ENCODE results near the gene GJD4. TPM values are rescaled to one million over a fixed set of nuclear protein-coding genes. Genes with fewer than 3 reads are reported as not detected.

Gene GJD4
- total and polyA plus RNA-seq, 2 donors (not counting 1 experiment from before 2014, with no cell fraction given): not detected

GRCh38 chr10:35578618-35578956, 26.6 kb upstream of the GJD4 start:
- WGBS (ENCODE audit: insufficient coverage): 95% methylated on average over 3 of the region's 4 CpGs
- DNase-seq (no peak), ATAC-seq (ENCODE audit: low read depth) (no peak)
- POLR2A ChIA-PET: no interaction called here
- peaks cover 0 to 3% (median 0%) of the 10 kb centered on the region in 4 experiments for H3K27me3 ChIP-seq (replicated peaks in 1 of 4; ENCODE audit: control extremely low read depth in 1 of 4, control insufficient read depth in 3 of 4, insufficient read depth in 4 of 4, low read length in 3 of 4)
- no peaks in the 10 kb centered on the region for H3K79me2 ChIP-seq (ENCODE audit: control insufficient read depth, insufficient read depth, low read length)
- no peak overlapping the region for H3K27ac ChIP-seq (ENCODE audit: low read length in 2 of 2)
- intact Hi-C loops (cut with micrococcal nuclease): no loop called here
- Mint-ChIP-seq H3K9me3 (ENCODE audit: insufficient read depth) (no peaks in the 10 kb centered on the region), H3K4me3 (no peak overlapping the region), H3K27ac (no peak overlapping the region), H3K27me3 (no peaks in the 10 kb centered on the region), H3K4me1 (no peaks in the 10 kb centered on the region)
- no peak overlapping the region for H2AFZ ChIP-seq (ENCODE audit: insufficient read depth, low read depth, low read length, poor library complexity, severe bottlenecking)
- no peak overlapping the region for H3K9ac ChIP-seq (ENCODE audit: low read length)
- peaks cover 0 to 11% (median 0%) of the 10 kb centered on the region in 3 donors for H3K9me3 ChIP-seq (ENCODE audit: control extremely low read depth in 1 of 3, control insufficient read depth in 2 of 3, insufficient read depth in 1 of 3, low read length in 2 of 3)
- CTCF ChIA-PET: interaction anchor here (1.3 kb wide), 1 partner anchor 16 kb away, joined by 4 read pairs; no protein-coding TSS in a partner anchor
- H3K4me2 ChIP-seq (replicated peaks; ENCODE audit: low read depth, low read length, poor library complexity, severe bottlenecking): no peak overlapping the region
- TF ChIP-seq, protein P1, sequence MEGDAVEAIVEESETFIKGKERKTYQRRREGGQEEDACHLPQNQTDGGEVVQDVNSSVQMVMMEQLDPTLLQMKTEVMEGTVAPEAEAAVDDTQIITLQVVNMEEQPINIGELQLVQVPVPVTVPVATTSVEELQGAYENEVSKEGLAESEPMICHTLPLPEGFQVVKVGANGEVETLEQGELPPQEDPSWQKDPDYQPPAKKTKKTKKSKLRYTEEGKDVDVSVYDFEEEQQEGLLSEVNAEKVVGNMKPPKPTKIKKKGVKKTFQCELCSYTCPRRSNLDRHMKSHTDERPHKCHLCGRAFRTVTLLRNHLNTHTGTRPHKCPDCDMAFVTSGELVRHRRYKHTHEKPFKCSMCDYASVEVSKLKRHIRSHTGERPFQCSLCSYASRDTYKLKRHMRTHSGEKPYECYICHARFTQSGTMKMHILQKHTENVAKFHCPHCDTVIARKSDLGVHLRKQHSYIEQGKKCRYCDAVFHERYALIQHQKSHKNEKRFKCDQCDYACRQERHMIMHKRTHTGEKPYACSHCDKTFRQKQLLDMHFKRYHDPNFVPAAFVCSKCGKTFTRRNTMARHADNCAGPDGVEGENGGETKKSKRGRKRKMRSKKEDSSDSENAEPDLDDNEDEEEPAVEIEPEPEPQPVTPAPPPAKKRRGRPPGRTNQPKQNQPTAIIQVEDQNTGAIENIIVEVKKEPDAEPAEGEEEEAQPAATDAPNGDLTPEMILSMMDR (IDR thresholded peaks at IDR 0.05): no peak
- TF ChIP-seq EZH2 (IDR thresholded peaks at IDR 0.05; ENCODE audit: borderline replicate concordance, insufficient read depth, low read depth, low read length, poor library complexity, severe bottlenecking): no peak
- no peaks in the 10 kb centered on the region for H3K4me1 ChIP-seq (ENCODE audit: control insufficient read depth in 2 of 2, insufficient read depth in 2 of 2, low read length in 2 of 2)
- no peaks in the 10 kb centered on the region for H3K36me3 ChIP-seq (replicated peaks in 1 of 2; ENCODE audit: control extremely low read depth in 1 of 2, control insufficient read depth in 1 of 2, extremely low read depth in 1 of 2, insufficient read depth in 2 of 2, low read length in 1 of 2)
- H3K4me3 ChIP-seq (ENCODE audit: control extremely low read depth in 1 of 5, extremely low read depth in 1 of 5, insufficient read depth in 1 of 5, low read depth in 2 of 5, low read length in 4 of 5): no peak overlapping the region
- H4K20me1 ChIP-seq (ENCODE audit: control insufficient read depth, insufficient read depth, low read length, poor library complexity, severe bottlenecking): no peaks in the 10 kb centered on the region

GRCh38 chr10:35579116-35579515, 26.0 kb upstream of the GJD4 start:
- H3K9me3 ChIP-seq (ENCODE audit: control extremely low read depth in 1 of 3, control insufficient read depth in 2 of 3, insufficient read depth in 1 of 3, low read length in 2 of 3): peaks cover 0 to 11% (median 0%) of the 10 kb centered on the region in 3 donors
- no peak for DNase-seq
- TF ChIP-seq, protein P1 (IDR thresholded peaks at IDR 0.05): no peak
- TF ChIP-seq EZH2 (IDR thresholded peaks at IDR 0.05; ENCODE audit: borderline replicate concordance, insufficient read depth, low read depth, low read length, poor library complexity, severe bottlenecking): no peak
- no peak for ATAC-seq (ENCODE audit: low read depth)
- no peak overlapping the region for H3K4me3 ChIP-seq (ENCODE audit: control extremely low read depth in 1 of 5, extremely low read depth in 1 of 5, insufficient read depth in 1 of 5, low read depth in 2 of 5, low read length in 4 of 5)
- no peaks in the 10 kb centered on the region for H3K36me3 ChIP-seq (replicated peaks in 1 of 2; ENCODE audit: control extremely low read depth in 1 of 2, control insufficient read depth in 1 of 2, extremely low read depth in 1 of 2, insufficient read depth in 2 of 2, low read length in 1 of 2)
- 95% methylated on average over 2 of the region's 3 CpGs for WGBS (ENCODE audit: insufficient coverage)
- H4K20me1 ChIP-seq (ENCODE audit: control insufficient read depth, insufficient read depth, low read length, poor library complexity, severe bottlenecking): no peaks in the 10 kb centered on the region
- H3K4me2 ChIP-seq (replicated peaks; ENCODE audit: low read depth, low read length, poor library complexity, severe bottlenecking): no peak overlapping the region
- H3K9ac ChIP-seq (ENCODE audit: low read length): no peak overlapping the region
- Mint-ChIP-seq H3K27ac (no peak overlapping the region), H3K27me3 (no peaks in the 10 kb centered on the region), H3K9me3 (ENCODE audit: insufficient read depth) (no peaks in the 10 kb centered on the region), H3K4me3 (no peak overlapping the region), H3K4me1 (no peaks in the 10 kb centered on the region)
- CTCF ChIA-PET: interaction anchor here (1.3 to 1.7 kb wide), 2 partner anchors 16 to 56 kb away, joined by 4 to 6 read pairs; no protein-coding TSS in a partner anchor
- POLR2A ChIA-PET: no interaction called here
- peaks cover 0 to 3% (median 0%) of the 10 kb centered on the region in 4 experiments for H3K27me3 ChIP-seq (replicated peaks in 1 of 4; ENCODE audit: control extremely low read depth in 1 of 4, control insufficient read depth in 3 of 4, insufficient read depth in 4 of 4, low read length in 3 of 4)
- H3K79me2 ChIP-seq (ENCODE audit: control insufficient read depth, insufficient read depth, low read length): no peaks in the 10 kb centered on the region
- no peak overlapping the region for H3K27ac ChIP-seq (ENCODE audit: low read length in 2 of 2)
- no peak overlapping the region for H2AFZ ChIP-seq (ENCODE audit: insufficient read depth, low read depth, low read length, poor library complexity, severe bottlenecking)
- H3K4me1 ChIP-seq (ENCODE audit: control insufficient read depth in 2 of 2, insufficient read depth in 2 of 2, low read length in 2 of 2): no peaks in the 10 kb centered on the region
- intact Hi-C loops (cut with micrococcal nuclease): no loop called here
